ENCODE data around the gene NFIB. TPM values are rescaled to one million over a fixed set of nuclear protein-coding genes. Genes with fewer than 3 reads are reported as not detected.
A peak's percentile ranks its signal among the peaks of the same experiment; 100 is the strongest.

NFIB gene
- 8.1 and 9.2 TPM in 2 replicates for polyA plus RNA-seq (2012; rRNA removed)
- polyA plus RNA-seq (2012; cell fraction: cytosol; rRNA removed): 9.4 TPM in 2 replicates
- polyA plus RNA-seq (2012; cell fraction: nucleus; rRNA removed): 12.0 and 18.7 TPM in 2 replicates

GRCh38 chr9:14313951-14314423 lies at the start of gene NFIB:
TSS of gene NFIB (minus strand) at chr9:14314141. CDS start at chr9:14313511, 630 bp downstream.
- Histone ChIP-seq H3K79me2 (ENCODE audit: insufficient read depth) (peaks cover 58% of the 10 kb centered on the region), H3K36me3 (replicated peaks in 1 of 2; ENCODE audit: control insufficient read depth in 1 of 2, insufficient read depth in 2 of 2, low read length in 1 of 2) (no peaks in the 10 kb centered on the region), H3K9me2 (no peaks in the 10 kb centered on the region), H3K27ac (ENCODE audit: low read depth in 2 of 2, low read length in 1 of 2) (peak within 1 kb of the TSS; percentile 96 to 99), H3K9me3 (no peaks in the 10 kb centered on the region), H4K20me1 (ENCODE audit: insufficient read depth) (peaks cover 29% of the 10 kb centered on the region), H3K4me1 (ENCODE audit: control insufficient read depth in 1 of 2, insufficient read depth in 2 of 2, low read depth in 1 of 2, low read length in 1 of 2) (peaks cover 24 to 28% of the 10 kb centered on the region in 2 experiments), H3K9ac (peak within 1 kb of the TSS; percentile 99), H2AFZ (ENCODE audit: low read depth) (peak within 1 kb of the TSS; percentile 75), H3K27me3 (ENCODE audit: insufficient read depth) (no peaks in the 10 kb centered on the region), H3K4me3 (ENCODE audit: low read depth in 2 of 2, low read length in 1 of 2) (peak within 1 kb of the TSS; percentile 91 to 95), H3F3A (replicated peaks; ENCODE audit: insufficient read depth) (peaks cover 12% of the 10 kb centered on the region), H3K4me2 (peak within 1 kb of the TSS; percentile 91)
- ChIA-PET POLR2A (interaction anchor here (0.6 to 1.2 kb wide), 4 partner anchors 10 to 217 kb away, joined by 3 to 5 read pairs (median 4); no protein-coding TSS in a partner anchor), CTCF (interaction anchor here (0.6 to 1.0 kb wide), 4 partner anchors 12 to 39 kb away, joined by 3 to 4 read pairs (median 3); no protein-coding TSS in a partner anchor)
- under 1% methylated on average over 24 of the region's 63 CpGs for WGBS (ENCODE audit: low lambda C conversion rate)
- DNase-seq: peak; percentile 88
- TF ChIP-seq POLR2AphosphoS5 (IDR thresholded peaks at IDR 0.05; ENCODE audit: low read depth, low read length) (no peak), GATA2 (CRISPR knock-in tag; IDR thresholded peaks at IDR 0.05) (no peak), CHD2 (IDR thresholded peaks at IDR 0.05; ENCODE audit: low read length, partially characterized antibody) (no peak), SIN3A (IDR thresholded peaks at IDR 0.05; ENCODE audit: borderline replicate concordance, low read depth, low read length) (no peak), NRF1 (IDR thresholded peaks at IDR 0.05; ENCODE audit: low read depth, low read length) (no peak)
- TF ChIP-seq, protein P1, sequence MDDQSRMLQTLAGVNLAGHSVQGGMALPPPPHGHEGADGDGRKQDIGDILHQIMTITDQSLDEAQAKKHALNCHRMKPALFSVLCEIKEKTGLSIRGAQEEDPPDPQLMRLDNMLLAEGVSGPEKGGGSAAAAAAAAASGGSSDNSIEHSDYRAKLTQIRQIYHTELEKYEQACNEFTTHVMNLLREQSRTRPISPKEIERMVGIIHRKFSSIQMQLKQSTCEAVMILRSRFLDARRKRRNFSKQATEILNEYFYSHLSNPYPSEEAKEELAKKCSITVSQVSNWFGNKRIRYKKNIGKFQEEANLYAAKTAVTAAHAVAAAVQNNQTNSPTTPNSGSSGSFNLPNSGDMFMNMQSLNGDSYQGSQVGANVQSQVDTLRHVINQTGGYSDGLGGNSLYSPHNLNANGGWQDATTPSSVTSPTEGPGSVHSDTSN (IDR thresholded peaks at IDR 0.05): no peak
- TF ChIP-seq, protein P2, sequence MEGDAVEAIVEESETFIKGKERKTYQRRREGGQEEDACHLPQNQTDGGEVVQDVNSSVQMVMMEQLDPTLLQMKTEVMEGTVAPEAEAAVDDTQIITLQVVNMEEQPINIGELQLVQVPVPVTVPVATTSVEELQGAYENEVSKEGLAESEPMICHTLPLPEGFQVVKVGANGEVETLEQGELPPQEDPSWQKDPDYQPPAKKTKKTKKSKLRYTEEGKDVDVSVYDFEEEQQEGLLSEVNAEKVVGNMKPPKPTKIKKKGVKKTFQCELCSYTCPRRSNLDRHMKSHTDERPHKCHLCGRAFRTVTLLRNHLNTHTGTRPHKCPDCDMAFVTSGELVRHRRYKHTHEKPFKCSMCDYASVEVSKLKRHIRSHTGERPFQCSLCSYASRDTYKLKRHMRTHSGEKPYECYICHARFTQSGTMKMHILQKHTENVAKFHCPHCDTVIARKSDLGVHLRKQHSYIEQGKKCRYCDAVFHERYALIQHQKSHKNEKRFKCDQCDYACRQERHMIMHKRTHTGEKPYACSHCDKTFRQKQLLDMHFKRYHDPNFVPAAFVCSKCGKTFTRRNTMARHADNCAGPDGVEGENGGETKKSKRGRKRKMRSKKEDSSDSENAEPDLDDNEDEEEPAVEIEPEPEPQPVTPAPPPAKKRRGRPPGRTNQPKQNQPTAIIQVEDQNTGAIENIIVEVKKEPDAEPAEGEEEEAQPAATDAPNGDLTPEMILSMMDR (IDR thresholded peaks at IDR 0.05): no peak

DNA sequence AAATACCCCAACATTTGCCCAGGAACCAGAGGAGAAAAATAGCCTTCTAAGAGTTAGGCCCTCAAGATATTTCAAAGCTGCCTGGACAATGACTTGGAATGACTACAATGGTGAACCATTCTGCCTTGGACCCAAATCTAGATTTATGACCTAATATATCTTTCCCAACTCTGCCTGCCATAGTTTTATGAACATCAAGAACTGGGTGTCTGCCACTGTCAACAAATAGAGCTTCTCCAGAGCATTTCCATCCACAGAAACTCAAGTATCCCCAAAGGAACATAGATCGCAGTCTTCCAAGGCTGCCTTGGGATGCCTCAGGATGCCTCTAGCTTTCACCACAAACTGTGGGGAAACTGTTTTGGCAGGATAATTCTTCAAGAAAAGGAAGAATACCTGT lies 48.2 kb upstream of the NFIB start:
- no peak overlapping the region for H3K4me2 ChIP-seq
- no peaks in the 10 kb centered on the region for H3K9me2 ChIP-seq
- H3K9me3 ChIP-seq: no peaks in the 10 kb centered on the region
- H3K27me3 ChIP-seq (ENCODE audit: insufficient read depth): no peaks in the 10 kb centered on the region
- ChIA-PET POLR2A (no interaction called here), CTCF (interaction anchor here (0.6 to 2.6 kb wide), 8 partner anchors 9 to 1277 kb away, joined by 3 to 28 read pairs (median 3); no protein-coding TSS in a partner anchor)
- no peaks in the 10 kb centered on the region for H3K79me2 ChIP-seq (ENCODE audit: insufficient read depth)
- no peak for TF ChIP-seq CHD2 (IDR thresholded peaks at IDR 0.05; ENCODE audit: low read length, partially characterized antibody)
- no peak for DNase-seq
- H3K9ac ChIP-seq: no peak overlapping the region
- H3F3A ChIP-seq (replicated peaks; ENCODE audit: insufficient read depth): no peaks in the 10 kb centered on the region
- H3K36me3 ChIP-seq (replicated peaks in 1 of 2; ENCODE audit: control insufficient read depth in 1 of 2, insufficient read depth in 2 of 2, low read length in 1 of 2): no peaks in the 10 kb centered on the region
- no peaks in the 10 kb centered on the region for H4K20me1 ChIP-seq (ENCODE audit: insufficient read depth)
- H3K27ac ChIP-seq (ENCODE audit: low read depth in 2 of 2, low read length in 1 of 2): no peak overlapping the region
- no peak overlapping the region for H2AFZ ChIP-seq (ENCODE audit: low read depth)
- no peak overlapping the region for H3K4me3 ChIP-seq (ENCODE audit: low read depth in 2 of 2, low read length in 1 of 2)
- WGBS (ENCODE audit: low lambda C conversion rate): 91% methylated on average over 1 of the region's 1 CpG
- H3K4me1 ChIP-seq (ENCODE audit: control insufficient read depth in 1 of 2, insufficient read depth in 2 of 2, low read depth in 1 of 2, low read length in 1 of 2): peaks cover 2 to 5% of the 10 kb centered on the region in 2 experiments; a peak in 2 of 4 replicates

All from SK-N-SH (cell line).